ENCODE measurements around the gene SLC44A3. TPM values are rescaled to one million over a fixed set of nuclear protein-coding genes. Genes with fewer than 3 reads are reported as not detected.

Gene SLC44A3
- polyA plus RNA-seq, 1 of the 3 experiments (the other 2 are of a cell fraction): 2.6 TPM

DNA sequence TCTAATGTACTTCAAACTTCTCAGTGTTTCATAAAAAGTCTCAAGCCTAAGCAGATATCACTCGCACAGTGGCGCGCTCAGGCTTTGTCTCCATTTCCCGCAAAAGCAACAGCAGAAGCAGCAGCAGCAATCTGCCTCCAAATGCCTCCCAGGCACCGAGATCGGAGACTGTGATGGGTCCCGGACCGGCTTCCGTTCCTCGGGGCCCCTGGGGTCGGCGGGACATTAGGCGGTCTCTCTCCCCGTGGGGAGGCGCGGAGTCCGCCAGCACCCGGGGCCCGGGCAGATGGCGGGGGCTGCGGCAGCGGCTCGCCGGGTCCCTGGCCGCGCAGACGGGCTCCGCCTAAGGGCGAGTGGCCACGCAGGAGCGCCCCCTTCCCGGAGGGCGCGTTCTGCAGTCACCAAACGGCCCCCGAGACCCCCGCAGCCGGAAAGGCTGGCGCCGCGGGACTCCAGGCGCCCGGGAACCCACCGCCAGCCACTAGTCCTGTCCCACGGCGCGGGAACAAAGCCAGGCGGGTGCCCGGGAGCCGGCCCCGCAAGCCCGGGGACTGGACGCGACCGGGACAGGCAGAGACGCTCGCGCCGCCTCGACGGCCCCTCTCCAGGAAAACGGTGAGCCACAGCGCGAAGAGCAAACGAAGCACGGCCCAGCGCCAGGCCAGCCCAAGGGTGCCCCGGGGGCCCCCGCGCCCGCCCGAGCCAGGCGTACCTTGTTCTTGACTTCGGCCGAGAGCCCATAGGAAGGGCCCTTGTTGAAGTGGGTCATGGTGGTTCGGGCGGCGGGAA, 106.2 kb downstream of the SLC44A3 start:
- H3K4me1 ChIP-seq (ENCODE audit: control insufficient read depth in 1 of 2, insufficient read depth in 2 of 2, low read depth in 1 of 2, low read length in 1 of 2): peaks cover 34 to 42% of the 10 kb centered on the region in 2 experiments
- peaks cover 42% of the 10 kb centered on the region for H4K20me1 ChIP-seq (ENCODE audit: insufficient read depth)
- peak overlapping the region; percentile 88 for H3K4me2 ChIP-seq
- TF ChIP-seq EZH2phosphoT487 (IDR thresholded peaks at IDR 0.05; ENCODE audit: borderline replicate concordance, low read depth): no peak
- TF ChIP-seq SMC3 (IDR thresholded peaks at IDR 0.05; ENCODE audit: low read depth, low read length): peak; percentile 32; the same call in 1 of the 2 replicates
- 0 out of 2 replicates have a peak, but pooled peaks have one; percentile 27 for TF ChIP-seq RAD21 (IDR thresholded peaks at IDR 0.05; ENCODE audit: low read length)
- TF ChIP-seq SIN3A (IDR thresholded peaks at IDR 0.05; ENCODE audit: borderline replicate concordance, low read depth, low read length): 0 out of 2 replicates have a peak, but pooled peaks have one; percentile 11
- TF ChIP-seq MEF2A (IDR thresholded peaks at IDR 0.05; ENCODE audit: borderline replicate concordance, low read depth): no peak
- TF ChIP-seq, protein P1, sequence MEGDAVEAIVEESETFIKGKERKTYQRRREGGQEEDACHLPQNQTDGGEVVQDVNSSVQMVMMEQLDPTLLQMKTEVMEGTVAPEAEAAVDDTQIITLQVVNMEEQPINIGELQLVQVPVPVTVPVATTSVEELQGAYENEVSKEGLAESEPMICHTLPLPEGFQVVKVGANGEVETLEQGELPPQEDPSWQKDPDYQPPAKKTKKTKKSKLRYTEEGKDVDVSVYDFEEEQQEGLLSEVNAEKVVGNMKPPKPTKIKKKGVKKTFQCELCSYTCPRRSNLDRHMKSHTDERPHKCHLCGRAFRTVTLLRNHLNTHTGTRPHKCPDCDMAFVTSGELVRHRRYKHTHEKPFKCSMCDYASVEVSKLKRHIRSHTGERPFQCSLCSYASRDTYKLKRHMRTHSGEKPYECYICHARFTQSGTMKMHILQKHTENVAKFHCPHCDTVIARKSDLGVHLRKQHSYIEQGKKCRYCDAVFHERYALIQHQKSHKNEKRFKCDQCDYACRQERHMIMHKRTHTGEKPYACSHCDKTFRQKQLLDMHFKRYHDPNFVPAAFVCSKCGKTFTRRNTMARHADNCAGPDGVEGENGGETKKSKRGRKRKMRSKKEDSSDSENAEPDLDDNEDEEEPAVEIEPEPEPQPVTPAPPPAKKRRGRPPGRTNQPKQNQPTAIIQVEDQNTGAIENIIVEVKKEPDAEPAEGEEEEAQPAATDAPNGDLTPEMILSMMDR (IDR thresholded peaks at IDR 0.05): peak; percentile 51
- peak; percentile 17; the same call in 1 of the 2 replicates for TF ChIP-seq TAF1 (IDR thresholded peaks at IDR 0.05; ENCODE audit: borderline replicate concordance, low read depth, low read length)
- TF ChIP-seq USF2 (IDR thresholded peaks at IDR 0.05; ENCODE audit: borderline replicate concordance, low read depth, low read length): no peak
- TF ChIP-seq ZBTB33 (IDR thresholded peaks at IDR 0.05; ENCODE audit: borderline replicate concordance, low read depth): no peak
- TF ChIP-seq GATA2 (CRISPR knock-in tag; IDR thresholded peaks at IDR 0.05): 0 out of 2 replicates have a peak, but pooled peaks have one; percentile 16
- under 1% methylated on average over 40 of the region's 78 CpGs for WGBS (ENCODE audit: low lambda C conversion rate)
- DNase-seq: peak; percentile 85
- H3K9me2 ChIP-seq: no peaks in the 10 kb centered on the region; the same call in 1 of the 2 replicates
- peak overlapping the region; percentile 65; the same call in 1 of the 2 replicates for H2AFZ ChIP-seq (ENCODE audit: low read depth)
- H3K27ac ChIP-seq (ENCODE audit: low read depth in 2 of 2, low read length in 1 of 2): peak overlapping the region; percentile 97 to 98
- ChIA-PET CTCF (interaction anchor here (0.8 to 5.2 kb wide), 10 partner anchors 13 to 123 kb away, joined by 3 to 36 read pairs (median 4); no protein-coding TSS in a partner anchor), POLR2A (interaction anchor here (1.0 to 2.3 kb wide), 8 partner anchors 21 to 115 kb away, joined by 3 to 20 read pairs (median 5); partner anchors contain the start of gene SLC44A3)
- H3K9me3 ChIP-seq: no peaks in the 10 kb centered on the region
- H3K27me3 ChIP-seq (ENCODE audit: insufficient read depth): no peaks in the 10 kb centered on the region
- peak overlapping the region; percentile 98 for H3K9ac ChIP-seq
- H3K4me3 ChIP-seq (ENCODE audit: low read depth in 2 of 2, low read length in 1 of 2): peak overlapping the region; percentile 96 to 98
- H3K36me3 ChIP-seq (replicated peaks in 1 of 2; ENCODE audit: control insufficient read depth in 1 of 2, insufficient read depth in 2 of 2, low read length in 1 of 2): peaks cover 21 to 23% of the 10 kb centered on the region in 2 experiments
- H3K79me2 ChIP-seq (ENCODE audit: insufficient read depth): peaks cover 72% of the 10 kb centered on the region
- peaks cover 18% of the 10 kb centered on the region for H3F3A ChIP-seq (replicated peaks; ENCODE audit: insufficient read depth)

Data from SK-N-SH (cell line).